Activated T-helper 17 cell treated with anti-CD3 and anti-CD28 coated beads, Interleukin-2, amount 50 U/mL, for 72 hours (primary cell): ENCODE data around the gene GINS2. TPM values are rescaled to one million over a fixed set of nuclear protein-coding genes. Genes with fewer than 3 reads are reported as not detected.
A peak's percentile ranks its signal among the peaks of the same experiment; 100 is the strongest.

Experiments used
- ATAC-seq: fragments of 150-1000 bp; cut with Tn5 transposase; replicated peaks from 2 replicates; pipeline ENCODE4 v1.10.0; 2021; ENCODE audit warnings: mild to moderate bottlenecking, moderate library complexity
- H3K27ac Mint-ChIP-seq: one replicate; pipeline ENCODE4 v1.8.0; 2022; ENCODE audit warnings: mixed read lengths
- H3K27me3 Mint-ChIP-seq: one replicate; pipeline ENCODE4 v1.8.0; 2022; ENCODE audit warnings: mixed read lengths
- H3K36me3 Mint-ChIP-seq: one replicate; pipeline ENCODE4 v1.8.0; 2022; ENCODE audit warnings: low read depth, mild to moderate bottlenecking, mixed read lengths
- H3K4me1 Mint-ChIP-seq: one replicate; pipeline ENCODE4 v1.8.0; 2022; ENCODE audit warnings: mixed read lengths
- H3K4me3 Mint-ChIP-seq: one replicate; pipeline ENCODE4 v1.8.0; 2022; ENCODE audit warnings: mild to moderate bottlenecking, mixed read lengths
- H3K9me3 Mint-ChIP-seq: one replicate; pipeline ENCODE4 v1.8.0; 2022; ENCODE audit warnings: mixed read lengths
- total RNA-seq, 2 donors: library from RNA; stranded (reverse); gene quantifications; one replicate each; pipeline ENCODE4 v1.2.3, GENCODE V29; 2022

GINS2 gene
- total RNA-seq, 2 donors from 2014 or later = 39.1 to 64.2 TPM

DNA sequence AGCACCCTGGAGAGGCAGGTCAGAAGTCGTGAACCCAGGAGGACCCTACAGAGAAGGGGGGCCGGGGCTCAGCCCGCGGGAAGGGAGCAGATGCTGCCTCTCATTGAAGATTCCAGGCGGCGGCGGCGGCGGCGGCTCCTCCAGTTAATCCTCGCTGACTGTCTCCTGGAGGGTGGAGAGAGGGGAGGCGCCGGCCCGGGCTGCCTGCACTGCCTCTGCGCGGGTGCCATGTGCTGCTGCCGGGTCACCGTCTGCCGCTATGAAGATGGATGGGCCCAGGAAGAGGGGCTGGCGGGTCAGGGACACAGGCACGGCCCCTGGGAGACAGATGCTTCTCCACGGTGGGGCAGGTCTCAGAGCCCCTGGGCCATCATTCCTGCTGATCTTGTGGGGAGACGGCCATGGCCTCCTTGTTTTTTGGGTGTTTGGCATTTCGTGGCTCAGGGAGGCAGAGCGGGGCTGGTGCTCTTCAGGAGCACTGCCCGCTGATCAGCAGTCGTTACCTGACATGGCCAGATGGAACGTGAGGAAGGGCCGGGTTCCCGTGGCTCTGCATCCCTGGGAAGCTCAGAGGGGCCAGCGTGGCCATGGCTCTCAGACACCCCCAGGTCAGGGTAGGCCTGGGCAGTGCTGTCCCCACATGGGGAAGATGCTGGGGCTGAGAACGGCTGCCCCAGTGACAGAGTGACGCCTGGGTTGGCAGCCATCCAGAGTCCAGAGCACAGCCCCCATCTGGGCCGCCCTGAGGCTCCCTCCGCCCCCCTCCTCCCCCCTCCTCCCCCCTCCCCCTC is 36.1 kb downstream of the GINS2 start:
- Mint-ChIP-seq H3K4me1 (peaks cover 6% of the 10 kb centered on the region), H3K9me3 (no peaks in the 10 kb centered on the region), H3K4me3 (no peak overlapping the region), H3K27me3 (no peaks in the 10 kb centered on the region), H3K27ac (no peak overlapping the region), H3K36me3 (peaks cover 20% of the 10 kb centered on the region)
- ATAC-seq = no peak

GRCh38 chr16:85651629-85652430 is 36.9 kb downstream of the GINS2 start:
- ATAC-seq = no peak
- no peak overlapping the region for H3K27ac Mint-ChIP-seq
- H3K27me3 Mint-ChIP-seq = no peaks in the 10 kb centered on the region
- peaks cover 12% of the 10 kb centered on the region for H3K36me3 Mint-ChIP-seq
- H3K9me3 Mint-ChIP-seq = no peaks in the 10 kb centered on the region
- peaks cover 6% of the 10 kb centered on the region for H3K4me1 Mint-ChIP-seq
- H3K4me3 Mint-ChIP-seq = no peak overlapping the region

DNA sequence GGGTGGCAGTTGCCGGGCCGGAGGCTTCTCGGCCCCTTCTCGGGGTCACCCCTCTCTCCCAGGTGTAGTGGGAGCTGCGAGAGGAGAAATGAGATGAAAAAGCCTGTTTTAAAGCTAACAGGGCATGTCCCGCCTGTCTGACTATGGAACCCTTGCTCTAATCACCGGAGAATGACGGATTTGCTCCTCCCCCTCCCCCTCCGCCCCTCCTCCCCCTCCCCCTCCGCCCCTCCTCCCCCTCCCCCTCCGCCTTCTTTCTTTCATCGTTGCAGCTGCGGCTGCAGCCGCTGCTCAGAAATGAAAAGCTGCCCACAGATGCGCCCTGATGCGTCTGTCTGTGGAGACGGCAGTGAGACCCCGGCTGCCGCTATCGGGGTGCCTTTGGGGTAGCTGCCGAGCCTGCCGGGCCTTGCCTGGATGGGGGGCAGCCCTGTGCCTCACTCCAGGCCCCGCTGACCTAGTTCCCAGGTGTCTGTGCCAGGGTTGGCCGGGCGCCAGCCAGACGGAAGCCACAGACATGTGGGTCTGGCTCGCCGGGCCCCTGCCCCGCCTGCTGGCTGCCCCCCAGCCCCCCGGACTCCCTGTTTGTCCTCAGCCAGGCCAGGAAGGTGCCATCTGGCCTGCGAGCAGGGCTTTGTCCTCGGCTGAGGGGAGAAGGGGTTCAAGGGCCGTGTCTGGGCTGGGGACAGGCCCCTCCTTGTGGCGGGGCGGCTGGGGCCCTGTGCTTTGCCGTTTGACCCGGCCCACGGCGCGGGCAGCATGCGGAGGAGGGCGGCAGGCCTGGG is 37.7 kb downstream of the GINS2 start:
- peaks cover 6% of the 10 kb centered on the region for H3K4me1 Mint-ChIP-seq

DNA sequence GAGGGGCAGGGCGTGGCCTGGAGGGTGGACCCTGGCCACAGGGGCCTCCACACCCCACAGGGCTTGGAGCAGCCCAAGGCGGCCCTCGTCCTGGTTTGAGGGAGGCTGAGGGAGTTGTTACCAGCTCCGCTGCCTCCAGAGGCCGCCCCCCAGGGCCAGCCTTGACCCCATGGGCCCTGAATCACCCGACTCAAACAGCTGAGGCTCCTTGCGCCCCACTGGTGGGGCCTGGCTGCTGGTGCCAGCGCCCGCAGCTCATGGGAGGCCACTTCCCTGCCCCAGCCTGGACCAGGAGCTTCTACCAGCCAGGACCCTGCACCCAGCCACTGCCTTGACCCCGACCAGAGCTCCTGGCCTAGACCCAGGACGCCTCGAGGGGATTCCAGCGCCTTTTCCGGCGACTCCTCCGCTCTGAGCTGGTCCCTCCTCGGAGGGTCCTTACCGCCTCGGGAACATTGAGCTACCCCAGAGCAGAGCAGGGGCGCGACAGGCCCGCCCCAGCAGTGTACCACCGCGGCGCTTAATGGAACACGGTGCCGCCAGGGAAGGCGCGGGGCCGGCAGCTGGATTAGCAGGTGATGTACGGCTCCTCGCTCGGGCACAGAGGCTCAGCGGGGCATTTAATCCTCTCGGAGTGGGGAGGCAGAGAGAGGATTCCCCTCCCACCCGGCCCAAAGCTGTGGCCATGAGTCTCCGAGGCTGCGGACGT is 38.5 kb downstream of the GINS2 start:
- Mint-ChIP-seq H3K27ac (no peak overlapping the region), H3K4me1 (peaks cover 6% of the 10 kb centered on the region), H3K4me3 (no peak overlapping the region), H3K27me3 (no peaks in the 10 kb centered on the region), H3K36me3 (peaks cover under 1% of the 10 kb centered on the region), H3K9me3 (no peaks in the 10 kb centered on the region)
- no peak for ATAC-seq

More for the DNA sequence above, 37.7 kb downstream of the GINS2 start:
- H3K27ac Mint-ChIP-seq = no peak overlapping the region
- no peaks in the 10 kb centered on the region for H3K27me3 Mint-ChIP-seq
- no peak for ATAC-seq
- no peak overlapping the region for H3K4me3 Mint-ChIP-seq
- peaks cover 8% of the 10 kb centered on the region for H3K36me3 Mint-ChIP-seq
- no peaks in the 10 kb centered on the region for H3K9me3 Mint-ChIP-seq

DNA sequence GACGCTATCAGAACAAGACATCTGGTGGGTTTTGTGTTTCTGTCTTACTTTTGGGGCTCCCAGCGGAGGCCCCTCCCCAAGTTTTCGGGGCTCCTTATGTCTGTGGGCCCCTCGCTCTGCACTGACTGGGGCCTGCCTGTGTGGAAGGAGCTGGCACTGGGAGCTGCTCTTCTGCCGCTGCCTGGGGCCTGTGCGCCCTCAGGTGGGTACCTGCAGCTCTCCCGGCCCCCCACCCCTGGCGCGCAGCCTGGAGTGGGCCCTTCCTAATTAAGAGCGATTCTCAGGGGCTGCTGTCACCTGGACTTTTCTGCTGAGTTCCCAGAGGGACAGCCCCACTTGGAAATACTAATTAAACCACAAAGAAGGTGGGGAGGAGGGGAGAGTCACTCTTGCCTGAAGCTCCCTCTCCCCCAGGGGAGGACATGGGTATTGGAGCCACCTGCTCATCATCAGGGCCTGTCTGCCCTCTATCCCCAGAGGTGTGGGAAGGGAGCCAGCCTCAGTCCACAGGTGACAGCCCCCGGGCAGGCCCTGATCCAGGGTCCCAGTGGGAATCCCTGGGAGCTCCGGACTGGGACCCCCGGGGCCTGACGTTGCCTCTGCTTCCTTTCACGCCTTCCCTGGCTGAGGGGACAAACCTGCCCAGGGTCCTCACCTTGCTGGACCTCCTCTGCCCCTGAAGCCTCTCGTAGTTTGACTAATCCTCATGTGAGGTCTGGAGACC is 39.2 kb downstream of the GINS2 start:
- no peak for ATAC-seq
- no peaks in the 10 kb centered on the region for H3K9me3 Mint-ChIP-seq
- H3K27ac Mint-ChIP-seq = no peak overlapping the region
- no peaks in the 10 kb centered on the region for H3K27me3 Mint-ChIP-seq
- H3K4me3 Mint-ChIP-seq = no peak overlapping the region
- peaks cover 6% of the 10 kb centered on the region for H3K4me1 Mint-ChIP-seq
- no peaks in the 10 kb centered on the region for H3K36me3 Mint-ChIP-seq

DNA sequence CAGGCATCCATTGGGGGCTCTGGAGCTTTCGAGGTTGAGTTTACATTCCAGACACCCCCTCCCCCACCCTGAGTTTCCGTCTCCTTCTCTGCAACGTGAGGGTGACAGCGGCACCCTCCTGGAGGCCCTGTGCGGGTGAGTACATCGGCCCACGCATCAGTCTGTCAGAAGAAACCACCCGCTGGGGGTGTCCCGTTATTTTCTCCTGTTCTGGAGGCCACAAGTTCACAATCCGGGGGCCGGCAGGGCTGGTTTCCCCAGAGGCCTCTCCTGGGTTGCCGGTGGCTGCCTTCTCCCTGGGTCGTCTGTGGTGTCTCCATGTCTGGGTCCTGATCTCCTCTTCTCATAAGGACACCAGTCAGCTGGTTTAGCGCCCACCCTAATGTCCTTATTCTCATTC is 39.9 kb downstream of the GINS2 start:
- Mint-ChIP-seq H3K27me3 (no peaks in the 10 kb centered on the region), H3K4me3 (peak overlapping the region; percentile 39), H3K27ac (peak overlapping the region; percentile 73), H3K9me3 (no peaks in the 10 kb centered on the region), H3K4me1 (peaks cover 6% of the 10 kb centered on the region), H3K36me3 (no peaks in the 10 kb centered on the region)
- ATAC-seq = peak; percentile 73

DNA sequence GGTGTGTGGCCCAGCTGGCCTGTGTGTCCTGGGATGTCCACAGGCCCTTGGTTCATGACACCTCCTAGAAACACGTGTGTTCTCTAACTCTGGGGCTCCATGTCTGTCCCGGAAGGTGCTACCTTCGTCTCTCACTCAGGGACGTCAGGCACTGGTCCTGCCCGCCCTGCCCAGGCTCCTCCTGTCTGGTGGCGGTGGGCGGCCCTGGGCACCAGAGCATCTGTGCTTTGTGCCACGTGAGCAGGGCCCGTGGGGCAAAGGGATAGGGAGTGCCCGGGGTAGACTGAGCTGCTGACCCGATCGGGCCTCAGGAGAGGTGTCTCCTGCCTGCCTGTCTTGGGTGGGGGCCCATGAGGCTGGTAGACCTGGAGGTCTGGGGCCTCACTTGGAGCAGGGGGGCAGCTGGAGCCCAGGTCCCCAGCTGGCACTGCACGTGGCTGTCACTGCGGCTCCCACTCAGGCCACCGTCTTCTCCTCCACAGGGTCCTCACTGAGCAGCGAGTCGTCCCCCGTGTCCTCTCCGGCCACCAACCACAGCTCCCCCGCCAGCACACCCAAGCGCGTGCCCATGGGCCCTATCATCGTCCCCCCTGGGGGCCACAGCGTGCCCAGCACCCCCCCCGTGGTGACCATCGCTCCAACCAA is 40.6 kb downstream of the GINS2 start:
- Mint-ChIP-seq H3K27me3 (no peaks in the 10 kb centered on the region), H3K9me3 (no peaks in the 10 kb centered on the region), H3K27ac (no peak overlapping the region), H3K36me3 (no peaks in the 10 kb centered on the region), H3K4me1 (peaks cover 6% of the 10 kb centered on the region), H3K4me3 (no peak overlapping the region)
- no peak for ATAC-seq

DNA sequence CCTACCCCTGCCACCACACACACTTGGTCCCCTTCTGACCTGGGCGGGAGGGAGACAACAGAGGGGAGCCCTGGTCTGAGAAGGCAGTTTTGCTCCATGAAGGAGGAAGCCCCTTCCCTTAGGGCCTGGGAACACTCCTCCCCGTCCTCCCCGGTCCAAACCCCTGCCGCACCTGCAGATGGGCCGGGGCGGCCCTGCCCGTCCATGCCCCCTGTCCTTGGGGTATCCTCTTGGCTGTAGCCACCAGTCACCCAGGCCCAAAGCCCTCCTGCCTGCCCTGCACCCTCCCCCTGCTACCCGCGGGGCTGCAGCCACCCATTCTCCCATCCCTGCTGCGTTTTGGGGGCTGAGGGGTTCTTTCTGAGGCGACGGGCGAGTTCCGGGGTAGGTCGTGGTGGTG is 41.8 kb downstream of the GINS2 start:
- Mint-ChIP-seq H3K27me3 (no peaks in the 10 kb centered on the region), H3K9me3 (no peaks in the 10 kb centered on the region), H3K4me1 (peaks cover 6% of the 10 kb centered on the region), H3K4me3 (no peak overlapping the region), H3K27ac (no peak overlapping the region), H3K36me3 (no peaks in the 10 kb centered on the region)
- ATAC-seq = no peak

DNA sequence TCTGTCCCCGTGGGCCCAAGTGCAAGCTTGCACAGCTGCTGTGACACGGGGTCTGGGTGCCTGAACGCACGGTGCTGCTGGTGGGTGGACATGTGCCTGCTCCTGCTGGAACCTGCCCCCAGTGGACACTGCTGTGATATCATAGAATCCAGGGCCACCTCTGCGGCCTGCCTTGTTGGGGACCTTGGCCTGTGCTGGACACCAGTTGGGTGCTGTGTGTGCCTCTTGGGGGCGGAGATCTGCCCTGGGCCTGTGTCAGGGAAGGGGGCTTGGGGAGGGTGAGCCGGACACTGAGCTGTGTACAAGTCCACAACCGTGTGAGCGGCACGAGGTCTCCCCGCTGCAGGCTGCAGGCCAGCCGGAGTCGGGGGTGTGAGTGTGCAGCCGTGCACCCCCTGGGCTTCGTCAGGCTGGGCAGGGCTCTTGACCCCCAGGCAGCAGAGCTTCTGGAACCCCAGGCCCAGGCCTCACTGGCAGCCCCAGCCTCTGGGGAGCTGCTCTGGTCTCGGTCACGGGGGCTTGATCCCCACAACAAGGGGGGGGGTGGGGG is 42.3 kb downstream of the GINS2 start:
- no peaks in the 10 kb centered on the region for H3K9me3 Mint-ChIP-seq
- no peak overlapping the region for H3K27ac Mint-ChIP-seq
- H3K4me3 Mint-ChIP-seq = no peak overlapping the region
- H3K27me3 Mint-ChIP-seq = no peaks in the 10 kb centered on the region
- no peak for ATAC-seq
- peaks cover 6% of the 10 kb centered on the region for H3K4me1 Mint-ChIP-seq
- H3K36me3 Mint-ChIP-seq = no peaks in the 10 kb centered on the region

- Mint-ChIP-seq H3K4me1 (peaks cover 6% of the 10 kb centered on the region), H3K4me3 (no peak overlapping the region), H3K27me3 (no peaks in the 10 kb centered on the region), H3K9me3 (no peaks in the 10 kb centered on the region), H3K36me3 (no peaks in the 10 kb centered on the region), H3K27ac (no peak overlapping the region)
- no peak for ATAC-seq
Measured at GRCh38 chr16:85645021-85645589, 43.6 kb downstream of the GINS2 start.

GRCh38 chr16:85644093-85644712 is 44.6 kb downstream of the GINS2 start:
- Mint-ChIP-seq H3K4me1 (peaks cover 6% of the 10 kb centered on the region), H3K27ac (no peak overlapping the region), H3K27me3 (no peaks in the 10 kb centered on the region), H3K36me3 (no peaks in the 10 kb centered on the region), H3K4me3 (no peak overlapping the region), H3K9me3 (no peaks in the 10 kb centered on the region)
- ATAC-seq = no peak

GRCh38 chr16:85643631-85644030 is 45.1 kb downstream of the GINS2 start:
- no peak for ATAC-seq
- H3K9me3 Mint-ChIP-seq = no peaks in the 10 kb centered on the region
- H3K36me3 Mint-ChIP-seq = no peaks in the 10 kb centered on the region
- H3K27me3 Mint-ChIP-seq = no peaks in the 10 kb centered on the region
- no peak overlapping the region for H3K4me3 Mint-ChIP-seq
- no peak overlapping the region for H3K27ac Mint-ChIP-seq
- no peaks in the 10 kb centered on the region for H3K4me1 Mint-ChIP-seq
